ENCODE results near the gene SP100.

GRCh38 chr2:230540332-230540731 lies 124.3 kb downstream of the SP100 start:
- TF ChIP-seq POLR2A (IDR thresholded peaks at IDR 0.05), result no peak
- no peak for TF ChIP-seq CTCF (IDR thresholded peaks at IDR 0.05)
- no peak for TF ChIP-seq POLR2AphosphoS5 (IDR thresholded peaks at IDR 0.05)

Data from gastroesophageal sphincter (tissue), 3 donors.